Endodermal cell (in vitro differentiated cells): ENCODE measurements around the gene IGSF21. TPM values are rescaled to one million over a fixed set of nuclear protein-coding genes. Genes with fewer than 3 reads are reported as not detected.
A peak's percentile ranks its signal among the peaks of the same experiment; 100 is the strongest.

Experiments used
- DNase-seq: peaks from one replicate; pipeline ENCODE4 v3.0.0-alpha.2; 2017
- H3K27ac ChIP-seq: 2 replicates; pipeline ENCODE4 v1.5.1; 2013; ENCODE audit warnings: mild to moderate bottlenecking, low read depth, low read length, moderate library complexity
- H3K27me3 ChIP-seq: 2 replicates; pipeline ENCODE4 v1.6.1; 2013; ENCODE audit warnings: mild to moderate bottlenecking, low read length, moderate library complexity; ENCODE audit not compliant: insufficient read depth, control insufficient read depth, poor library complexity, severe bottlenecking
- H3K36me3 ChIP-seq: 2 replicates; pipeline ENCODE4 v1.7.0; 2013; ENCODE audit warnings: mild to moderate bottlenecking, low read length, moderate library complexity; ENCODE audit not compliant: control insufficient read depth, insufficient read depth
- H3K4me1 ChIP-seq: one replicate; pipeline ENCODE4 v1.7.0; 2013; ENCODE audit warnings: low read length; ENCODE audit not compliant: control insufficient read depth, insufficient read depth
- H3K4me3 ChIP-seq: 2 replicates; pipeline ENCODE4 v1.5.1; 2013; ENCODE audit warnings: mild to moderate bottlenecking, low read length, moderate library complexity
- H3K9ac ChIP-seq: 2 replicates; pipeline ENCODE4 v1.6.1; 2013; ENCODE audit warnings: mild to moderate bottlenecking, low read length, moderate library complexity; ENCODE audit not compliant: poor library complexity, severe bottlenecking; ENCODE audit errors: extremely low read depth
- H3K9me3 ChIP-seq: 2 replicates; pipeline ENCODE4 v1.6.1; 2013; ENCODE audit warnings: mild to moderate bottlenecking, low read length, moderate library complexity; ENCODE audit not compliant: control insufficient read depth
- H3K27ac Mint-ChIP-seq: 2 replicates; pipeline ENCODE4 v1.8.0; 2020; ENCODE audit warnings: mixed read lengths
- H3K27me3 Mint-ChIP-seq: 2 replicates; pipeline ENCODE4 v1.8.0; 2021; ENCODE audit warnings: mild to moderate bottlenecking, mixed read lengths; ENCODE audit not compliant: insufficient read depth
- H3K36me3 Mint-ChIP-seq: 2 replicates; pipeline ENCODE4 v1.8.0; 2020; ENCODE audit warnings: low read depth, mixed read lengths
- H3K4me1 Mint-ChIP-seq: 2 replicates; pipeline ENCODE4 v1.8.0; 2020; ENCODE audit warnings: mixed read lengths
- H3K4me3 Mint-ChIP-seq: 2 replicates; pipeline ENCODE4 v1.8.0; 2020; ENCODE audit warnings: mild to moderate bottlenecking, moderate library complexity, mixed read lengths
- H3K9me3 Mint-ChIP-seq: 2 replicates; pipeline ENCODE4 v1.8.0; 2020; ENCODE audit warnings: mild to moderate bottlenecking, mixed read lengths
- WGBS, 2 experiments: methylation state at CpG; one replicate each; pipeline versions ENCODE4 v1.1.5 to v1.1.7; 2013; ENCODE audit warnings: missing lambda C conversion rate in 2 of 2, mixed read lengths in 1 of 2; ENCODE audit not compliant: insufficient coverage in 1 of 2, insufficient read length in 1 of 2; 5-methylcytosine and 5-hydroxymethylcytosine counted together
- total RNA-seq, 2 donors: library from RNA; stranded (reverse); fragmentation: NEBNext Ultra II Directional in 1 of 2; extraction: Animal tissue kit (Norgen Biotek cat#: 25700) in 1 of 2; gene quantifications; 2 replicates in 1 of 2; 3 replicates in 1 of 2; pipeline ENCODE4 v1.2.1, GENCODE V29; 2021
- TF ChIP-seq, protein P1 (sequence below): fragments of 200-600 bp; sonication (generic); conservative IDR thresholded peaks from 2 replicates; pipeline ENCODE4 v1.5.0; 2021; ENCODE audit warnings: antibody characterized with exemption, mild to moderate bottlenecking

The IGSF21 gene
- total RNA-seq, 2 donors from 2014 or later = 1.3 to 1.7 TPM

DNA sequence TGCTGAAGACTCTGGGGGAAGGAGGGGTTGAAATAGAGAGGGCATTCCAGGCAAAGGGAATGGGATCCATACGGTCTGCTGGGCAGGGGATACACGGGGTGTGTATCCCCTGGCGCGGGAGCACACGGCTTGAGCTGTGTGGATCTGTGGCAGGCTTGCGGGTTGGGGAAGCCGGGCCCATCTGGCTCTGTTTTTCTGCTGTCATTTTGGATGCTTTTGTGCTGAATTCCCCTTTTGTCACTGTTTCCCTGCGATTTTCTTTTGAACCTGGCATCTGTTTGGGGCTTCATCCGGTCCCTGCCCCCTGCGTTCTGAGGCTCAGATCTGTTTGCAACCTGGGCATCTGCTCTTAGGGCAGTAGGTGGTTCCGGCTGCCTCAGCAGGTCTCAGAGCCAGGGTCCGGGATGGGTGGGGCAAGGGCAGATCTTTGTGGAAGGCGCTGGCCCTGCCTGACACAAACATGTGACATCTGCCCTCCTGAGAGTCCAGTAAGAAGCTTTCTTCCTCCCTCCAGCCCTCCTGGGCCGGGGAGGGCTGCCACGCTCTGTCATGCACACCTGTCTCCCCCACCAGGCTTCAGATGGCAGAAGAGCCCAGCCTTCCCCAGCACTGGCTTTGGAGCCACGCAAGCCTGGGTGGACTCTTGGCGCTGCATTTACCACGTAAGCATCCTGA is 84.0 kb downstream of the IGSF21 start:
- Mint-ChIP-seq H3K4me1 (peaks cover 34% of the 10 kb centered on the region), H3K4me3 (no peak overlapping the region), H3K9me3 (no peaks in the 10 kb centered on the region), H3K36me3 (no peaks in the 10 kb centered on the region), H3K27me3 (peaks cover 52% of the 10 kb centered on the region), H3K27ac (no peak overlapping the region)
- no peaks in the 10 kb centered on the region for H3K9me3 ChIP-seq
- H3K4me1 ChIP-seq = peaks cover 11% of the 10 kb centered on the region
- no peak overlapping the region for H3K9ac ChIP-seq
- H3K36me3 ChIP-seq = no peaks in the 10 kb centered on the region
- peak overlapping the region; percentile 18 for H3K27ac ChIP-seq
- no peak overlapping the region for H3K4me3 ChIP-seq
- peaks cover 21% of the 10 kb centered on the region for H3K27me3 ChIP-seq
- TF ChIP-seq, protein P1, sequence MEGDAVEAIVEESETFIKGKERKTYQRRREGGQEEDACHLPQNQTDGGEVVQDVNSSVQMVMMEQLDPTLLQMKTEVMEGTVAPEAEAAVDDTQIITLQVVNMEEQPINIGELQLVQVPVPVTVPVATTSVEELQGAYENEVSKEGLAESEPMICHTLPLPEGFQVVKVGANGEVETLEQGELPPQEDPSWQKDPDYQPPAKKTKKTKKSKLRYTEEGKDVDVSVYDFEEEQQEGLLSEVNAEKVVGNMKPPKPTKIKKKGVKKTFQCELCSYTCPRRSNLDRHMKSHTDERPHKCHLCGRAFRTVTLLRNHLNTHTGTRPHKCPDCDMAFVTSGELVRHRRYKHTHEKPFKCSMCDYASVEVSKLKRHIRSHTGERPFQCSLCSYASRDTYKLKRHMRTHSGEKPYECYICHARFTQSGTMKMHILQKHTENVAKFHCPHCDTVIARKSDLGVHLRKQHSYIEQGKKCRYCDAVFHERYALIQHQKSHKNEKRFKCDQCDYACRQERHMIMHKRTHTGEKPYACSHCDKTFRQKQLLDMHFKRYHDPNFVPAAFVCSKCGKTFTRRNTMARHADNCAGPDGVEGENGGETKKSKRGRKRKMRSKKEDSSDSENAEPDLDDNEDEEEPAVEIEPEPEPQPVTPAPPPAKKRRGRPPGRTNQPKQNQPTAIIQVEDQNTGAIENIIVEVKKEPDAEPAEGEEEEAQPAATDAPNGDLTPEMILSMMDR = no peak
- no peak for DNase-seq
- WGBS, 2 experiments = 89 to 90% methylated on average over 14 to 18 of the region's 18 CpGs

DNA sequence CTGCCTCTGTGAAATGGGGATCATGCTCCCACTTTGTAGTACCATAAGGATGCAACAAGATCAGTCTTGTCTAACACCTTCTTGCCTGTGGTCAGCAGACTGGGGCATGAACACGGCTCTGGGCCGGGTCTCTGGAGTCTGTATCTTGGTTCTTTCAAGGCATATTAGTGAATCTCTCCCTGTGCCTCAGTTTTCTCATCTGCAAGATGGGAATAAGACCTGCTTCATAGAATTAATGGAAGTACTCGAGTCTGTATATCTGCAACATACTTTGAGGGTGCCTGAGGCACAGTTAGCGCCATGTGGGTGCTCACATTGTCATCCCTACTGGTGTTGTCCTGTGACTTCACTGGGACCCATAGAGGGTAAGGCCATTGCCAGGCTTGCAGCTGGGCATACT is 84.6 kb downstream of the IGSF21 start:
- no peak for DNase-seq
- TF ChIP-seq, protein P1 = no peak
- no peak overlapping the region for H3K9ac ChIP-seq
- no peak overlapping the region for H3K4me3 Mint-ChIP-seq
- WGBS, 2 experiments = 82 to 83% methylated on average over 4 of the region's 4 CpGs
- H3K9me3 Mint-ChIP-seq = no peaks in the 10 kb centered on the region
- peaks cover 11% of the 10 kb centered on the region for H3K4me1 ChIP-seq
- H3K27me3 ChIP-seq = peaks cover 23% of the 10 kb centered on the region
- no peak overlapping the region for H3K27ac ChIP-seq
- peaks cover 50% of the 10 kb centered on the region for H3K27me3 Mint-ChIP-seq
- H3K27ac Mint-ChIP-seq = no peak overlapping the region
- H3K36me3 ChIP-seq = no peaks in the 10 kb centered on the region
- H3K9me3 ChIP-seq = no peaks in the 10 kb centered on the region
- H3K36me3 Mint-ChIP-seq = no peaks in the 10 kb centered on the region
- peaks cover 29% of the 10 kb centered on the region for H3K4me1 Mint-ChIP-seq
- no peak overlapping the region for H3K4me3 ChIP-seq

GRCh38 chr1:18192974-18193373 is 85.4 kb downstream of the IGSF21 start:
- H3K9me3 ChIP-seq = no peaks in the 10 kb centered on the region
- no peak overlapping the region for H3K27ac Mint-ChIP-seq
- H3K9ac ChIP-seq = no peak overlapping the region
- peaks cover 11% of the 10 kb centered on the region for H3K4me1 ChIP-seq
- peaks cover 55% of the 10 kb centered on the region for H3K27me3 Mint-ChIP-seq
- H3K36me3 Mint-ChIP-seq = no peaks in the 10 kb centered on the region
- no peak overlapping the region for H3K4me3 Mint-ChIP-seq
- 95% methylated on average over 2 of the region's 2 CpGs; no CpG with 5 or more reads in 1 of the 2 experiments for WGBS, 2 experiments
- peaks cover 28% of the 10 kb centered on the region for H3K27me3 ChIP-seq
- TF ChIP-seq, protein P1 = no peak
- H3K4me3 ChIP-seq = no peak overlapping the region
- H3K36me3 ChIP-seq = no peaks in the 10 kb centered on the region
- H3K9me3 Mint-ChIP-seq = no peaks in the 10 kb centered on the region
- no peak overlapping the region for H3K27ac ChIP-seq
- peaks cover 24% of the 10 kb centered on the region for H3K4me1 Mint-ChIP-seq
- DNase-seq = no peak
